Erythroblast (primary cell): ENCODE data around the gene RTN3.

Experiments
- GATA1 ChIP-seq: IDR thresholded peaks from 2 replicates; pipeline ENCODE4 v1.6.1; 2011; ENCODE audit warnings: low read depth, mild to moderate bottlenecking, control low read depth, low read length, moderate library complexity
- POLR2A ChIP-seq: IDR thresholded peaks from 2 replicates; pipeline ENCODE4 v1.6.1; 2011; ENCODE audit warnings: mild to moderate bottlenecking, low read length

DNA sequence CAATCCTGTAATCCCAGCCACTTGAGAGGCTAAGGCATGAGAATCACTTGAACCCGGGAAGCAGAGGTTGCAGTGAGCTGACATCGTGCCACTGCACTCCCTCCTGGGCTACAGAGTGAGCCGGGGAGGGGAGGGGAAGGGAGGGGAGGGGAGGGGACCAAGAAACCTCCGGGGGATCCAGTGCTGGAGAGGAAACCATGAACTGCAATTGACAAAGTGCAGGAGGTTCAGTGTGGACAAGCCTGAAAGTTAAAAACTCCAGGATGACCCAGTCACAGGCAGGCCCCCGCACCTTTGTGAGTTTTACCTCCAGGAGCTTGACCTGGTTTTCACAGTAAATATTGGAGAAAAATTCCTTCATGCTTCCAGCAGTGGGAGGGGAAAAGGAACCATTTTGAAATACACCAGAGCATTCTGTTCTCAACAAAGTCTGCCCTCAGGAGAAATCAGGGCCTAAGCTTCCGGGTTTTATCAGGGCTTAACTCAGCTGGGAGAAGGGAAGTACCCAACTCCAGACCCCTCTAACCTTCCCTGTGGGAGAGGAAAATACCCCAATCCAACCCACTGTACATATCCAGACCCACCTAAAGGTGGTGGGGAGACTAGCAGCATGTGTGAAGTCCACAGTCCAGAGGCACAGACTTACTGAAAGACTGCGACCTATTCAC, 102.8 kb downstream of the RTN3 start:
- TF ChIP-seq POLR2A: no peak
- no peak for TF ChIP-seq GATA1
